GM21825 (cell line): ENCODE results near the gene URB1.
"Not testable (repeated sequence)": the region's sequence is repeated elsewhere in the genome, so short reads cannot be mapped to it uniquely, and the experiment has no call there.

Source experiments
- ATAC-seq: cut with Tn5 transposase; IDR thresholded peaks from one replicate; pipeline ENCODE4 v1.9.1; 2021; ENCODE audit warnings: mild to moderate bottlenecking, moderate library complexity; ENCODE audit not compliant: unreplicated experiment

The URB1 gene

DNA sequence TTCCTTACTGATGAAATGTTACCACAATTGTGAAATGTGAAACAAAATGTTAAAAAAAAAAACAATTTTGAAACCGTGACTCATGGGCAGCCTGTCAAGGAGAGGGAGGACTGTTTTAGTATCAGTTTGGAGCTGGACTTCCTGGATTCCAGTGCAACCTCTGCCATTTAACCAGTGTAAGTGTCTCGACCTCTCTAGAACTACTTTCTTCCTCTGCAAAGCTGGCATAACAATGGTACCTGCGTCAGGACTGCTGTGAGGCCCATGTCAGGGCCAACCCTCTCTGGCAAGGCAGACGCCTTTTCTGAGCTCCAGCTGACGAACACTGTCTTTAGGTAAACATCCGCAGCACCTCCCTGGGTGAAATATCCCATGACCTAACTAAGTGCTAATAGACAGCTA, 20.9 kb downstream of the URB1 start:
- ATAC-seq: no peak

DNA sequence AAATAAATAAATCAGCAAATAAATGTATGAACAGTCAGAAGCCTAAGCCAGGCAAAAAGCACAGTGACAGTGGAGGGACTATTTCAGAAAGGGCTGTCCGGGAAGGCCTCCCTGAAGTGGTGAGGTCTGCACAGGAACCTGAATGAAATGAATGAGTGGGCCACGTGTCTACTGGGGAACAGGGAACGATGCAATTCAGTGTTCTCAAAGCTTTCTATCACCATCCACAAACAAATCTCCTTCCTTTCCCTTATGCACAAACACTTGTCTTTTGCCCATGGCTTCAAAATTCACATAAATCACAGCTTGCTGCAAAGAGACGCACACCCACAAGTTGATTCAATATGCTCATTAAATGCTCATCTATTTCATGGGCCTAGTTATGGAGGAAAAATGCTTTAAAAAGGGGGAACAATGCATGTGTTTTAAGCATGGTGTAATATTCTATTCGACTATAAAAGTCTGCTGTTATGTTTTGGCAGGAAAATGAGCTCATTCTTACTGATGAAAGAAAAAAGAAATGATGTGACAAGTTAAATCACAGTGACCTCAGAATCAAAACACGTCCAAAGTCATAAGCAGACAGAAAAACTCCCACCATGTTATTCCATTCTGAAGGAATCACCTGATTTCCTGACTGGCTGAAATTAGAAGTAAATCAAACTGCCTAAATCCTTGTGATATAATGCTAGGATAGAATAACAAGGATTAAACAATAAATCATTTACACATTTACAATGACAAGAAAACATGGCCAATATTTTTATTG, 21.6 kb downstream of the URB1 start:
- no peak for ATAC-seq

DNA sequence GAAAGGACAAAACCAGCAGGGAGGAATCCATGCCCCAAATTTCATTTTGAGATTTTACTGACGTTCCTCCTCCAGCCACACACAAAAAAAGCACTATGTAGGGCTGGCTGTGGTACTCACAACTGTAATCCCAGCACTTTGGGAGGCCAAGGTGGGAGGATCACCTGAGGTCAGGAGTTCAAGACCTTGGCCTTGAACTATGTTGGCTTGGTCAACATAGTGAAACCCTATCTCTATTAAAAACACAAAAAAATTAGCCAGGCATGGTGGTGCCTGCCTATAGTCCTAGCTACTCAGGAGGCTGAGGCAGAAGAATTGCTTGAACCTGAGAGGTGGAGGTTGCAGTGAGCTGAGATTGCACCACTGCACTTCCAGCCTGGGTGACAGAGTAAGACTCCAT, 23.9 kb downstream of the URB1 start:
- not testable (repeated sequence) for ATAC-seq

DNA sequence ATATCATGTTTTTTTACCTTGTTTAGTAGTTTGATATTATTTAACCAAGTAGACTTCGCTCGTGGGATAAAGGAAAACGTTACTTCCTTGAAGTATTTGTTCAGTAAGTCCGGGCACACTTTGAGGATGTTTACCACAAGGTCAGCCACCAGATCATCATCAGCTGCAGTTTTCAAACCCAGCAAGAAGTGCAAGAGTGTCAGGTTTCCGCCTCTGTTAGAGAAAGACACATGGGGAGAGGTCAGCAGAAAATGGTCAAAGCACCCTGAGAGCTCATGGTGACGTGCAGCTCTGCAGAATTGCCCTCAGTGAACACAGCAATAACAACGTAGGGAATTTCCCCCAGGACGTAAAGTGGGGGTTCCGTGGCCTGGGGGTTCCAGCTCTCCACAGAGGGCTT, 24.4 kb downstream of the URB1 start:
- ATAC-seq: no peak

DNA sequence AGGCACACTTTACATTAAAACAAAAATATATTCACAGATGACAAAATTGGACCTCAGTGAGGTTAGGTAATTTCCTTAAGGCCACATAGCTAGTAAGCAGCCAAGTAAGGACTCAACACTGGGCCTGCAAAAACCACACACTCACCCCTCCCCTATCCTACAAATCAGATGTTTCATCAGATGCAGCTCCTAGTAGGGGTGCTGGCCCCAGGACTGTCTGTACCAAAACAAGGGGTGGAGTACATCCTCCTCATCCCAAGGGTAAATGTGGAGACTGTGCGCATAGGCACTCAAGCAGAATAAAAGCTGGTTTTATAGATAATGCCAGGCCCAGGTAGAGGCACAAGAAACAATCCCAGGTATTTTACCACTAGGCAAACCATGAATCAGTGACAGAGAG, 25.7 kb downstream of the URB1 start:
- no peak for ATAC-seq

DNA sequence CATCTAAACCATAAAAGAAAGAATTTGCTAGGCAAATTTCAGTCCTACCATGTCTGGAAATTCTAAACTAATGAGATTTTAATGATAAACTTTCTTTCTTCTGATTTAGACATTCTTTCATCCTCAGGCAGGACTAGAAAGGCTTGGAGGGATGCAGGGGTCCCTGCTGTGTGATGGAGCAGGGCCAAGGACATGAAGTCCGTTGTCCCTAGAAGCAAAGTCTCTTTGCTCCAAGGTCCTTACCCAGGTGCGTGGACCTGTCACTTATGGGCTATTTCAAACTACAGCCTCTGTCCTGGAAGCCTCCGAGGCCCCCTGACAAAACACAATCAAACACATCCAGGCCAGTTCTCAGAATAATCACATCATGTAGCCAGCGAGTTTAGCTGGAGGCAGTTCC, 26.6 kb downstream of the URB1 start:
- no peak for ATAC-seq

DNA sequence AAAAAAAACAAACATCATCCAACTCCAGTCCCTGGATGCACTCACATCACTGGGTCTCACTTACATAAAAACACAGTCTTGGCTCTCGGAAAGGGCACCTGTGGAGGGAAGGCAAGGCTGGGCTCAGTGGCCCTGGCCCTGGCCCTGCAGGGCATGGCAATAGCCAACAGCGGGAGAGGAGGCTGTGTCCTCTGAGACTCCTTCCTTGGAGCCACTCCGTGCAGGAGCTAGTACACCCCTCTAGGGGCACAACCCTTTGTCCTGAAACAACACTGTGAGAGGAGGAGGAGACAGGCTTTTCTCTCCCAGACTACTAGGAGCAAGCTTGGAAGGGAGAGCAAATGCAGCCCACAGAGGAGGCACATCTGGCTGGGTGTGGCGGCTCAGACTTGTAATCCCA, 28.0 kb downstream of the URB1 start:
- no peak for ATAC-seq

DNA sequence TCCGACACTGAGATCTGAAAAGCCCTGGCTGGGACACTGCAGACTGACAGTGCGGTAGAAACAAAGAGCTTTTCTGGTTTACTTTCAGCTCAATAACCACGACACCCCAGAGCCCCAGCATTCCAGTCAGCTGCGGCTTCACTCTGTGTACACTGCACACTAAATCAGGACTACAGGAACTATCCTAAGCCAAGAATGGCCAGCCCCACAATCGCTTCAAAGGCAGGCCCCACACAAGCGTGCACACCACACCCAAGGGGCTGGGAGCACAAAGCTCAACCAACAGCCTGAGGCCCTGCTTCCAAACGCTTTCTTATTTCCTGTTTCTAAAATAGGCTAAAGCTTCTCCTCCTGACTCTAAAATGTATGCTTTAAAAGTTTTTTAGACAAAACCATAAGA, 28.4 kb downstream of the URB1 start:
- ATAC-seq: no peak

DNA sequence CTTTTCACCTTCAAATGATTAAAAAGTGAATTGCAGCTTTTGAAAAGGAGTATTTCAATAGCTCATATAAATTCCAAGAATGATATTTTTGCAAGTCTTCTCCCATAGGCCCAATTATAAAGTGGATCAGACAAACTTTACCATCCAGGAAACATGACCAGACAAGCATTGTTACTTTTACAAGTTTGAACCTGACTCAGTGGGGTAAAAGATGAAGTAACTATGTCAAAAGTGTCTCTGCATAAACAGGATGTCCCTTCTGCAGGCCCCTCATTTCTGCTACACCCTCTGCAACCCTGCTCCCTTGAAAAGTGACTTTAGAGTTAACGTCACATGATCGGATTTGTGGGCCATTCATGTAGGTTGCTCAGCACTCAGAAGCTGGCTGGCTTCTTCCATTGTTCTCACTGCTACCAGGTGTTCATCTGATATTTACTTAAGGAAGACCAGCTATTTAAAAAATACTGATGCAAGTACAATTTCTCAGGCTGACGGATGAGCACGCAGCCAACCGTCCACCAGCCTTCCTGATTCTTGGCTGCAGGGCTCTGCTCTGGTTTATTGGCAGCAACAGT, 32.3 kb downstream of the URB1 start:
- ATAC-seq: no peak

DNA sequence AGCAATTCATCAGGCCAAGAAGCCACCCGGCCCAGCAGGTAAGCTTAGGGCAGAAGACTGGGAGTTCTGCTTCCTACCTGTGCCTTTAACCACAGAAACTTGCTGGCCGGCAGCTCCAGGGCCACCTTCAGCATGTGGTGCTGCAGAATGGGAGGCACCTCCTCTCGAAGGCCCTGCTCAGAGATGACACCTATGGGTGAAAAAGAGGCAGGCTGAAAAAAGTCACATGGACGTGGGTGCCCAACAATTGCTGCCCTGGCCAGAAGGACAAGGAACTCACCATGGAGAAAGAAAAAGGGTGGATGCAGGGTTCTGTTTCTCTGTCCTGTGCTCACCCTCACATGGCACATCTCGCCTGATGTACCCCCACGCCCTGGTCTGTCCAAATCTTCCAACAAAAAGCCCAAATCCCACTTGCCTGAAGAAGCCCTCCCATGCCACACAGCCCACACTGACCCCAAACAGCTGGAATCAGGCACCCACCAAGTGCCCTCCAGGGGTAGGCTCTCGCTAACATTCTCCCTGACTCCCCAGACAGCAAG, 33.0 kb downstream of the URB1 start:
- ATAC-seq: no peak

DNA sequence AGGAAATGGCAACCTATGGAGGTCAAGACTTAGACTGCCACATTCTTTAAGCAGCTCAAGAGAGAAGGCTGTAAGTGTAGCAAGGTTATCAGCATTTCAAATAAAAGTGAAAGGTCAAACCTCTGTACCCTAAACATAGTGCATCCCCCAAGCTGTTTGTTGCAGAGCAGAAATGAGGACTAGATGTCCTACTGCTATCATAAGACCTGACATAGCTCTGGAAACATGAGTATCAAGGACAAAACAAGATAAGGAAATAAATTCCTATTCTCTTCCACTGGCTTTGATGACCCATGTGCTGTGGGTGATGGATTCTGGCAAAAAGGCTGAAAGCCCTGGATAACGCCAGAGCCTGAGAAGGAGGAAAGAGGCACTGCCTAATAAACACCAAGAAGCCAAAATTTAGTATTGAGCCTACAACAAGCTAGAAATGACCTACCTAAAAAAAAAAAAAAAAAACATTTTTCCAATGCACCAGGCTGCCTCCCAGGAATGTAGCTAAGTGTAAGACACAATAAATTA, 35.9 kb downstream of the URB1 start:
- ATAC-seq: no peak

DNA sequence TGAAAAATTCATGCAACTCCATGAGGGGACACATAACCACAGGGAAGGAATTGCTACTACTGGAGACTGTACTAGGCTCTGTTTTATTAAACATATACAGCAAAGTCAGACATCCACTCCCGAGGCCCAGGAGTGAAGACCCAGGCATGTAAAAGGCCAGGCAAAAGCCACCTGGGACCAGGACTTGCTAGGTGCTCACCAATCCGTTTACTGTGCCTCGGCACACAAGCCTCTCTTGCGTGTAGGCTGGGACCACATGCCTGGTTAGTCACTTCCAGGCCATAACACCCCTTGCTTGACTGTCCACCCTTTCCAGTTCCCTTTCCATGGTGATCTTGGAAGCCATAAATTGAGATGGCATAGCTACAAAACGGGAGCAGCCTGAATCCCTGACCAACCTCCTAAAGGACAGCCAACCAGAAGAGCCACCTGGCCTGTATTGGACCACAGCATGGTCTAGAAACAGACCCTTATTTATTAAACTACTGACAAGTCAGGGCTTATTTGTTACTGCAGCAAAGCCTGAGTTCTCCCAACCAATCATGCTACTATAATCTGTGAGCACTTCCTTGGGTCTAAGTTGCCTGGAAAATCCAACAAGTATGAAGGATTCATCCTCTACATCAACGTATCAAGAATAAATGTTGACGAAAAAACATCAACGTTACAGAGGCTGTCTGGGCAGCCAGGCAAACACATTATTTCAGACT, 39.7 kb downstream of the URB1 start:
- ATAC-seq: no peak

DNA sequence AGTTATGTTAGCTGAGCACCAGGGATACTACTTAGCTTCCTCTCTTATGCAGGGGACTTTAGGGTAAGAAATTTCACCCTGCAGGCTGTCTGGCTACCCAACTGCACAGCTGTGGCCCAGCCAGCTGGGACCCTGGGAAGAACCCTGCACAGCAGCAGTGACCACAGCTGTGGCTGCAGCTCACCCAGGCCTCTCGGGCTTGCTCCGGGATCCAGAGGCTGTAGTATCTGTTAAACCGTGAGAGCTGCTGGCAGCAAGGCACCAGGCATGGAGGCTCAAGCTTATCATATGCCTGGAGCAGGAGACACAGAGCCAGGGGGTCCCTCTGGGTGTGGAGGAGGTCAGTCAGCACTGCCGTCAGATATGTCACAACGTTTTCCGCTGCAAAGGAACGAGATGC, 40.3 kb downstream of the URB1 start:
- ATAC-seq: no peak

DNA sequence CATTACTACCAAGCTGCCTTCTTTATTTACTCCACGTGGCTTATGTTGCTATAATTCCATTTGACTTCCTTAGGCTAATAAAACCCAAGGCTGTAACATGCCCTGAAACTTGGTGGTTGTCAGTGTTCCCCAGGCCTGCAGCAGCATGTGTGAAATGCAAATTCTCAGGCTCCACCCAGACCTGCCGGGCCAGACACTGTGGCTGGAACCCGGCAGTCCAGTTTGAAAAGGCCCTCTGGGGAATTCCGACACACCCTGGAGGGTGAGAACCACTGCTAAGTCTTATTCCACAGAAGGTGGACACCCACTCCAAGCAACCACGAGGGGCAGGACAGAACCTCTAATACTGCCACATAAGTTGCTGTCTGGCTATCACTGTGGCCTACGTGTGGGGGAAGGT, 41.4 kb downstream of the URB1 start:
- ATAC-seq: no peak

DNA sequence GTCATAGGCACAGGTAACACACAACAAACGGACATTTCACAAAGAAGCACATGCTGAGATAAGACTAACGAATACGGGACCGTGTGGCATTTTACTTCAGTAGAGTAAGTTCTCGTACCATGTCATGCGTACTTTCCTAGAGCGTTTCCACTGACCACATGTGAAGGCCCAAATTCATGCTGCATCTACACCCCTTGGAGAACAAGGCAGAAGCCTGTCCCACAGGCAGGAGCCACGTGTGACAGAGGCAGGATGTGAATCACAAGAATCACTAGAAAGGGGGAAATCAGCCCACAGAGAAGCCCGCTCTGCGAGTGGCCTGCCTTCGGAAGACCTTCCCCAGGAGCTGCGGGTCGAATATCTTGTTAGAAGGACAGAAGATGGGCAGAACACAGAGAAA, 41.8 kb downstream of the URB1 start:
- ATAC-seq: no peak

DNA sequence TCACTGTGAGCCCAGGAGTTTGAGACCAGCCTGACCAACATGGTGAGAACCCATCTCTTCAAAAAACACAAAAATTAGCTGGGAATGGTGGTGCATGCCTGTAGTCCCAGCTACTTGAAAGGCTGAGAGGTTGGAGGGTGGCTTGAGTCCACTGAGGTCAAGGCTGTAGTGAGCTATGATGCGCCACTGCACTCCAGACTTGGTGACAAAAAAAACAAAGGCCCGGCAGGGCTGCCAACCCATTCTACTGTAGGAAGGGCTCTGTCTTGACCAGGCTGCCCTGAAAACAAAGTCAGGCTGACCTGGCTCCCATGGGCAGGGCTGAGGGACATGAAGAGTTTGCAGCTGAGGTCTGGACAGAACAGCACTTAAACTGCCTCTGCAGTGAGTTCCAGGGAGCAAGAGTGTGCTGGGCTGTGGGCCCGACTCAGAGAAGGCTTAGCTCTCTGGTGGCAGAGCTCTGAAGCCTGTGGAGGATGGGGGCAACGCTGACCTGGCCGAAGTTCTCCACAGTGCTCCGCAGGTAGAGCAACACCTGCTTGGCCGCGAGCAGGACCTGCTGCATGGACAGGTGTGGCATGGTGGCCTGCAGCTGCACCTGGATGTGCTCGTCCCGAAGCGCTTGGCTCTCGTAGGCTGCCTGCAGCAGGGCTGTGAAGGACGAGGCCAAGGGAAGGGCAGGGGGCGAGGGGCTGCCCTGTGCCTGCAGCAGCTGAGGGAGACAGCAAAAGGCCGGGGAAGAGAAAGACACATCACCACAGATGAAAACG, 42.4 kb downstream of the URB1 start:
- no peak for ATAC-seq

DNA sequence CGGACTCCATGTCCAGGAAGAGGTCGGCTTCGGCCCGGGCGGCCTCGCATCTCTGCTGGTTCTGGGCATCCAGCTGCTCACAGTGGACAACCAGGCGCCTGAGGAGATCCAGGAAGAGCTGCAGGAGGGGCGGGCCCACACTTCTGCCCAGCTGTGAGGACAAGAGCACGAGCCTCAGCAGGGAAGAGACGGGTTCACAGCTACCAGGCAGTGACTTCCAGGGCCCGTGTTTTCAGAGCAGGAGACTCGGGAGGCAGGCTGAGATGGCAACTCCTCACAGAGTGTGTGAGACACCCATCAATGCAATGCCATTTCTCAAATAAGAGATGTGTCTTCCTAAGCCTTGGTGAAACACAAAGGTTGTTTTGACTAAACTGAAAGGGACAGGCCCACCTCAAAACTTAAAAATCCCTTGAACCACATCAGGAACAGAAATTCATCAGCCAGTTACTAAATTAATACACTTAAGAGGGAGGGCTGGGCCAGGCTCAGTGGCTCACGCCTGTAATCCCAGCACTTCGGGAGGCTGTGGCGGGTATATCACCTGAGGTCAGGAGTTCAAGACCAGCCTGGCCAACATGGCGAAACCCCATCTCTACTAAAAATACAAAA, 43.4 kb downstream of the URB1 start:
- ATAC-seq: no peak

DNA sequence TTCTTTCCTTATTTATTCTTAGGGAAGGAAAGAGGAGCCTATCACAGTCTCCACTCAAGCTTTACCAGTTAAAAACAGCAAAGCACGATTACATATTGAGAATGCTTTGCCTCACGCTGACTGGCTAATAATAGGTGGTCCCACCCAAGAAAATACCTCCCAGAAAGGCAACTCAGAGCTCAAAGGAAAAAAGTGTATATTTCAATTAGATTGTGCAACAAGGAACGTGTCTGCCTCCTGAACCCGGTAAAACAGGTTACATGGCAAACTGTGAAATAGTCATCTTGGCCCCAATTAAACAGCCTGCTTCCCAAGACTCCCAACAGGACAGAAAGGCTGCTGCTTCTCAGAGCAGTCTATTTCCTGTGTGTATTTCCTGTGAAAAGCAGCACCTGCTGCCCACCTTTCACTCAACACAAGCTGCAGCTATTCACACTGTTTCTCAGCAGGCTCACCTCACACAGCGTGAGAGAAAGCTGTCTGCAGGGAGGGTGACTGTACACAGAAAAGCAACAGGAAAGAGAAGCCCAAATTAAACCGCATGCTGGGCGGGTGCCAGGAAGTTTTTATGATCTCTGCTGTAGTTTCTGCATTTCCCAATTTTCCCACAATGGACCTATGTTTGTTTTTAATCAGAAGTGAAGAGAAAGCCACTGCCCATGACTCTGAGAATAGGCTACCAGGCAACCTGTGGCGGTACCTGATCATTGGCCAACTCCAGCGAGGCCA, 44.0 kb downstream of the URB1 start:
- ATAC-seq: no peak

DNA sequence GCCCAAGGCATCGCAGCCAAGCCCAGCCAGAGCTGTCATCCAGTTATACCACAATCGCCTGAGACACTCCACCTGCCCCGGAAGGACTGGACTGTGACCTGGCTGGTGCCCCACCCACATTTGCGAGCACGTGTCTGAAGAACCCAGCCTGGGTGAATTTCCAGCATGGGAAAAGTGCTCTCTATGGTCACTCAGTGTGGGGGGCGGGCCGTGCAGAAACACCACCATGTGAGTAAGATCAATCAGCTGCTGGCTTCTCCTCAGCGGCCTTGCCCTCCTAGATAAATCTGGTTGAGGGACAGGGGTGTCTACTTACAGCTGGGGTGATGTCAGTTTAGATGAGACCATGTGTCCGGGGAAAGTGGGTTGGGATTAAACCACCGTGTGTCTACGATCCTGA, 44.8 kb downstream of the URB1 start:
- ATAC-seq: no peak

DNA sequence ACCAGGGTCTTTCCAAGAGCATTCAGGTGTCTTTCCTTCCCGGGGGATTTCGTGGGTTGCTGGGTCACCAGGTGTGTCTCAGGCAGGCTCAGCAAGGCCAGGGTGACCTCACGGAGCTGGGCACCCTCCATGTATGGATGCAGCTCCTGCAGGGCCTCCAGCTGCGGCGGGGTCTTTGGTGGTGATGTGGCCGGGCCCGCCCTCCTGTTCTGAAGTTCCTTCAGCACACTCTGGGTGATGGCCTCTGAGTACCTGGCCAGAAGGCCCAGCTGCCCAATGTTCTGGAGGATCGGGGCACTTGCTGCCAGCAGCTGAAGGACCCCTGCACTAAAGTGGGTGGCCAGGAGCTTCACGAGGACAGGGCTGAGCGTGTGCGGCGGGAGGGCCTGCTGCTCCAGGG, 45.5 kb downstream of the URB1 start:
- no peak for ATAC-seq
